NOMO-1 treated with dmso at 0.1 percent for 144 hours (cell line): ENCODE measurements around the gene TARP.
"Not testable (repeated sequence)": the region's sequence is repeated elsewhere in the genome, so short reads cannot be mapped to it uniquely, and the experiment has no call there.

Experiments
- DNase-seq: peaks from one replicate; lab custom pipeline; 2025; ENCODE audit not compliant: unreplicated experiment; lab: John Stamatoyannopoulos, UW

The TARP gene

GRCh38 chr7:38299275-38299931 lies 26.0 kb upstream of the TARP start:
- DNase-seq, result no peak

- no peak for DNase-seq
Measured at GRCh38 chr7:38296059-38296857, 22.8 kb upstream of the TARP start.

GRCh38 chr7:38294926-38295325 lies 21.5 kb upstream of the TARP start:
- no peak for DNase-seq

- DNase-seq, result no peak
Measured at GRCh38 chr7:38292442-38292841, 19.0 kb upstream of the TARP start.

GRCh38 chr7:38291650-38292049 lies 18.2 kb upstream of the TARP start:
- DNase-seq, result no peak

GRCh38 chr7:38291117-38291647 lies 17.7 kb upstream of the TARP start:
- DNase-seq, result no peak

- DNase-seq, result no peak
Measured at GRCh38 chr7:38284553-38284952, 11.1 kb upstream of the TARP start.

- no peak for DNase-seq
Measured at GRCh38 chr7:38283809-38284208, 10.4 kb upstream of the TARP start.

GRCh38 chr7:38283107-38283506 lies 9.7 kb upstream of the TARP start:
- DNase-seq, result no peak

GRCh38 chr7:38282081-38282480 lies 8.6 kb upstream of the TARP start:
- DNase-seq, result no peak

GRCh38 chr7:38281266-38281665 lies 7.8 kb upstream of the TARP start:
- no peak for DNase-seq

- no peak for DNase-seq
Measured at GRCh38 chr7:38280707-38281106, 7.3 kb upstream of the TARP start.

GRCh38 chr7:38280000-38280399 lies 6.6 kb upstream of the TARP start:
- no peak for DNase-seq

- DNase-seq, result no peak
Measured at GRCh38 chr7:38276096-38276877, 2.9 kb upstream of the TARP start.

GRCh38 chr7:38274927-38275620 lies 1.6 kb upstream of the TARP start:
- DNase-seq, result no peak

- no peak for DNase-seq
Measured at GRCh38 chr7:38274486-38274885, 1.1 kb upstream of the TARP start.

- not testable (repeated sequence) for DNase-seq
Measured at GRCh38 chr7:38270405-38270804, 3.0 kb downstream of the TARP start.

- not testable (repeated sequence) for DNase-seq
Measured at GRCh38 chr7:38269704-38270346, 3.6 kb downstream of the TARP start.

- DNase-seq, result not testable (repeated sequence)
Measured at GRCh38 chr7:38265958-38266357, 7.5 kb downstream of the TARP start.

- not testable (repeated sequence) for DNase-seq
Measured at GRCh38 chr7:38264602-38265001, 8.8 kb downstream of the TARP start.
